SK-N-MC (cell line): ENCODE data around the gene TFEB.

Experiments
- DNase-seq: peaks from one replicate; pipeline ENCODE4 v3.0.0-alpha.2; 2011; ENCODE audit warnings: low read depth, low spot score
- H3K27ac ChIP-seq: fragments of 200-600 bp; sonication (generic); 2 replicates; pipeline ENCODE4 v1.5.1; 2016; ENCODE audit warnings: mixed run types
- H3K36me3 ChIP-seq: fragments of 200-600 bp; sonication (generic); 2 replicates; pipeline ENCODE4 v1.6.1; 2017; ENCODE audit warnings: antibody characterized with exemption, low read length, mixed read lengths; ENCODE audit not compliant: insufficient read depth
- H3K4me3 ChIP-seq: fragments of 200-600 bp; sonication (generic); 2 replicates; pipeline ENCODE4 v1.5.1; 2016
- H3K9ac ChIP-seq: fragments of 200-600 bp; sonication (generic); 2 replicates; pipeline ENCODE4 v1.8.0; 2017; ENCODE audit warnings: mixed run types, mixed read lengths; ENCODE audit not compliant: insufficient read length
- H3K9me3 ChIP-seq: fragments of 200-600 bp; sonication (generic); 2 replicates; pipeline ENCODE4 v1.6.1; 2017; ENCODE audit warnings: low read depth, mild to moderate bottlenecking, antibody characterized with exemption, low read length, moderate library complexity, mixed read lengths
- EZH2 ChIP-seq: fragments of 200-600 bp; sonication (generic); IDR thresholded peaks from one replicate; pipeline ENCODE4 v1.6.1; 2017; ENCODE audit warnings: antibody characterized with exemption
- FOXP2 ChIP-seq: optimal IDR thresholded peaks from 2 replicates; pipeline ENCODE3; 2011; ENCODE audit warnings: mild to moderate bottlenecking, moderate library complexity; ENCODE audit not compliant: insufficient read depth; ENCODE audit errors: extremely low read length, control extremely low read depth
- POLR2AphosphoS5 ChIP-seq: IDR thresholded peaks from 2 replicates; pipeline ENCODE4 v1.6.1; 2012; ENCODE audit warnings: mild to moderate bottlenecking, low read depth, low read length, borderline replicate concordance

Gene TFEB

DNA sequence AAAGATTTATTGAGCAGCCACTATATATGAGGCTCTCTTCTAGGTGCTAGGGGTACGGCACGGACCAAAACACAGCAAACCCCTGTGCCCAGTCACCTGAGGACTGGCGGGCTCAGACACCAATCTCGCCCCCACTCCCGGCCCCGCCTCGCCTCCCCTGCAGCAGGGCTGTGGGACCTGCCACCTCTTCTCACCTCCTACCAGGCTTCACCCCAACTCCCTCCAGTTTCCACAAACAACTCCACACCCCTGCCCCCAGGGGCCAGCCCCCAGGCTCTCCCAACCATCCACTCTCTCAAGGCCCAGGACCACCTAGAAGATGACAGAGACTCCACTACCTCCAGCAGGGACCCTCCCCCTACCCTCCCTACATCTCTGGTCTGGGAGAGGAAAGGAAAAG, 6.5 kb downstream of the TFEB start:
- DNase-seq, result no peak
- Histone ChIP-seq H3K27ac (no peak overlapping the region), H3K36me3 (no peaks in the 10 kb centered on the region), H3K9ac (no peak overlapping the region), H3K9me3 (no peaks in the 10 kb centered on the region), H3K4me3 (no peak overlapping the region)
- TF ChIP-seq FOXP2 (no peak), EZH2 (no peak), POLR2AphosphoS5 (no peak)

DNA sequence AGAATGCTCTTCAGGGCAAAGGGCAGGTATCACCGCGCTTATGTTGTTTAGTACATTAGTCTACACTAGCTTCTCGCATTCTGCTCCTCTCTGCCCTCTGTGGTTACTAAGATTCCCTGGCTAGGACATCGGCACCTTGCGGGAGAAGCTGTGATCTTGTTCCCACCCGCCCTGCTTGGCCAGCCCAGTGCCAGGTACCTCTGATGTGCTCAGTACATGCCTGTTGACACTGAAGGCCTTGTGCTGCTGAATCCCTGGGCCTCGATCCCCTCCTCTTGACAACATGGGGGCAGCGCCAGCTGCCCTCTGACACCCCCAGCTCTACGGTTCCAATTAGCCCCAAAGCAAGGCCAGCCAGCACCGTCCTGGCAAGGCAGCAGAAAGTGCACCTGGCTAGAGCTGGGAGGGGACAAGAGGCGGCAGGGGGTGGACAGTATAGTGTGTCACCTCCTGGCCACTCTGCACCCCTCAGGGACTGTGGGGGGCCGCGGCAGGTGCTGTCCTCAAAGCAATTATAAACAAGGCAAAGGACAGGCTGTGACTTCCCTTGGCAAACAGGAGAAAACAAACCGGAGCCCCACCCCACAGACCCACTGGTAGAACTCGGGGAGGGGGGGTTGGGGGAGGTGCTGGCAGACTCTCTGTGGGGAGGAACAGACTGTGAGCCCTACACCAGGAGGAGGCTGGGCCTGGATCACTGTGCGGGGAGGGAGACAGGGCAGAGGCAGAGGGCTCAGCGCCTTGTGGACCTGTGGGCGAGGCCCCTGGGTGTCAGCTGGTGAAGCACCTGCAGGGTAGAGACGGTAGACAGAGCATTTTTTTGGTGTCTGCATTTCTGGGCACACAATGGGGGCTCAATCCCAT, 7.1 kb downstream of the TFEB start:
- TF ChIP-seq EZH2, result no peak
- TF ChIP-seq FOXP2, result no peak
- no peak for TF ChIP-seq POLR2AphosphoS5
- DNase-seq, result no peak
- H3K36me3 ChIP-seq, result no peaks in the 10 kb centered on the region
- H3K4me3 ChIP-seq, result no peak overlapping the region
- H3K27ac ChIP-seq, result no peak overlapping the region
- H3K9me3 ChIP-seq, result no peaks in the 10 kb centered on the region
- H3K9ac ChIP-seq, result no peak overlapping the region

DNA sequence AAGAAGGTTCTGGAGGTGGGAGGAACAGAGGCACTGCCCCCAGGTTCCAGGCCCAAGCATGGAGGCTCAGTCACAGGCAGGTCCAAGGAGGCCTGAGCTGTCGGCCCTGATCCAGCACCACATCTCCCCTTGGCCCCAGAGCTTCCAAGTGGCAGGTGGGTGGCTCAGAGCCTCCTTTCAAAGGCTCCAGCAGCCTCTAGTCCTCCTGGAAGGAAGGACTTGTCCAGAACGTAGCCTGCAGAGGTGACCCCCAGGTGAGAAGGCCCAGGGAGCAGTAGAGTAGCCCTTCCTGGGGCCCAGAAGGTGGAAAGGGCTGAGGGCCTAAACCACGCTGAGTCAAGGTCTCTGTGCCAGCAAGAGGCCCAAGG, 7.7 kb downstream of the TFEB start:
- Histone ChIP-seq H3K36me3 (no peaks in the 10 kb centered on the region), H3K9me3 (no peaks in the 10 kb centered on the region), H3K4me3 (no peak overlapping the region), H3K27ac (no peak overlapping the region), H3K9ac (no peak overlapping the region)
- no peak for DNase-seq
- TF ChIP-seq EZH2 (no peak), FOXP2 (no peak), POLR2AphosphoS5 (no peak)

DNA sequence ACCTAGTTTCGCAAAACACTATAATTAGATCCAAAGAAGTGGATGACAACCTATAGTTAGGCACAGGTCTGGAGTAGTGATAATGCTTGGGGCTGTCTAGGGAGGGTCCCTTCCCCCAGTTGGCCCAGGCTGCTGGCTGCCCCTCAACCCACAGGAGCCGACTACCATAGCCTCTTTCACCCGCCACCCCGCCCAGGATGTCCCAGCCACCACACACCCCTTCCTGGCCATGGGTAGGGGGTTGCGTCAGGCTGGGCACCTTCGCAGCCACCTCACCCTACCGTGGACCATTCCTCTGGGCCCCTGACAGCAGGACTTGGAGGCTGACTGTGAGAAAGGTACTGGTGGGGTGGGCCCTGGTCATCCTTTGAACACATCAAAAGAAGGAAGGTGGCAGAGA, 8.5 kb downstream of the TFEB start:
- no peak for DNase-seq
- no peak overlapping the region for H3K27ac ChIP-seq
- no peak overlapping the region for H3K9ac ChIP-seq
- no peak for TF ChIP-seq FOXP2
- no peak for TF ChIP-seq EZH2
- TF ChIP-seq POLR2AphosphoS5, result no peak
- no peaks in the 10 kb centered on the region for H3K36me3 ChIP-seq
- no peaks in the 10 kb centered on the region for H3K9me3 ChIP-seq
- H3K4me3 ChIP-seq, result no peak overlapping the region

DNA sequence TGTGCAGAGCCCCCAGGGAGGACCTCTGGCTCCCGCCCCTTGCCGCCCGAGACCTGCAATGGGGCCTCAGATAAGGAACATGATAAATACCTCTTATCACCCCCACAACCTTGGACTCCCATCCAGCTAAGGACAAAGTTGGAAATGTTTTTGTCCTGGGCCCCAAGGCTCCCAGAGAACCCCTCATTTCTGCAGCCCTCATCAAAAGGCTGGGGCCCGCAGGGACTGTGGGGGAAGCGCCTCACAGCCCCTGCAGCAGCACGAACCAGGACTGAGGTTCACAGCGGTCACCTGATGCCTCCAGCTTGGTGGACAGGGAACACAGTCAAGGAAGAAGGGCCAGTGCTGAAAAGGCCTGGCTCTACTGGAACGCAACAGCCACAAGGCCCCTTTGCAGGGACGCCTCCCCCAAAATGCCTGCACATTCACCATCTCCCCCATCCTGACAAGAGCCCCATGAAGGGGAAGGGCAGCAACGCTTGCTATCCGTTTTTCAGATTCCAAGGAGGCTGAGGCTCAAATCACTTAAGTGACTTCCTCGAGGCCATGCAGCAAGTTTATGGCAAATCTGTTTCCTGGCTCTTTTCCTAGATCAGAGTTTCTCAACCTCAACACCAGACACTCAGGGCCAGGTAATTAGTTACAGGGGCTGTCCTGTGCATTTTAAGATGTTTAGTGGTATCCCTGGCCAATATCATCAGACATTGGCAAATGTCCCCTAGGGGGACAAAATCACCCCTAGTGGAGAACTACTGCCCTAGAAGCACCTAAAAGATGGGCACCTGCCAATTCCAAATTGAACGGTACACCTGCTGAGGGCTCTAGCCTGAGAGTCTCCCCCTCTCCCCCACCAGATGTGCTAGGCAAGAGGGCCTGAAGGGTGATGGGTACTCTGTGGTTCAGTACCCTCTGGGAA, 10.6 kb downstream of the TFEB start:
- TF ChIP-seq EZH2 (no peak), POLR2AphosphoS5 (no peak), FOXP2 (no peak)
- Histone ChIP-seq H3K27ac (no peak overlapping the region), H3K9ac (no peak overlapping the region), H3K9me3 (no peaks in the 10 kb centered on the region), H3K36me3 (no peaks in the 10 kb centered on the region), H3K4me3 (no peak overlapping the region)
- DNase-seq, result no peak

DNA sequence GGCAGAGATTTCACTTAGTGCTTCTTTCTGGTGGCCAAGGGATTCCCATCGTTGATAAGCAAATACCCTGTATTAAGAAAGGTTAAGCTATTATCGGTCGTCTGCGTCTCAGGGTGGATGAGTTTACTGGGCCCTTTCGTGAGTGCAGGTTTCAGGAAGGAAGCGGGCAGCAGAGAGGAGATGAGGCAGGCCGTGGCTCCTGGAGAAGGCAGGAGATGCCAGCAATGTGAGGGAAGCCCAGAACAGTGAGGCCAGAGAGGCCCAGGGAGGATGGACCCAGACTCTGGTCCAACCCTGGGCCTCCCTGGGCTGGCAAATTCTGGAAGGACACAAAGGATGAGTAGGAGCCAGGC, 11.2 kb downstream of the TFEB start:
- Histone ChIP-seq H3K4me3 (peak overlapping the region; percentile 65), H3K27ac (no peak overlapping the region), H3K9me3 (no peaks in the 10 kb centered on the region), H3K9ac (peak overlapping the region; percentile 66), H3K36me3 (no peaks in the 10 kb centered on the region)
- no peak for DNase-seq
- TF ChIP-seq POLR2AphosphoS5 (no peak), FOXP2 (no peak), EZH2 (no peak)

DNA sequence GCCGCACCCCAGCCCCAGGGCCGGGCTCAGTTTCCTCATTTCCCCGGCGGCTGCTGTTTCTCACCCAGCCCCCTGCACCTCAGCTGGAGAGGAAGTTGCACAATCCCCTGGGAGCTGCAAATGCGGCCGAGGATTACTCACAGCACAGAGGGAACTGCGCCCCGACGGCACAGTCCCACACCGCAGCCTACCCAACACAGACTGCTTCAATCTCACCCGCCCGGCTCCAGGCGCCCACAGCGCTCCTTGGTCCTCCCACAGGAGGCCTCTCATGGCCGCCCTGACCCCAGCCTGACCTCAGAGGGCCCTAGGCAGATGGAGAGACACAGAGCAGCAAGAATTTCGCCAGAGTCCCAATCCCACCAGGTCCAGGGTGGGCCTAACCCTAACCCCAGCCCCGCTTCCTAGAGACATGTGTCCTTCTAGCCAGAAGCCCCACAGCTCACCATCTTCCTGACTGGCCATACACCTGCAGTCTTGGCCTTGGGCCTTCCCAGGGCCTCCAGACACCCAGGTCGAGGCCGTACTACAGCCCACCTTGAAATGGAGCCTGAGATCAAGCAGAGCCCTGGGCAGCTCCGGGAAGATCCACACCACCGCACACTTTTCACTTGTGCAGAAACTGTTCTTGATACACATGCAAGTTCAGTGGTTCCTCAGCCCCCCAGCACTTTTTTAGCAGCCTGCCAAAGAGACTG, 11.7 kb downstream of the TFEB start:
- Histone ChIP-seq H3K9me3 (no peaks in the 10 kb centered on the region), H3K4me3 (peak overlapping the region; percentile 65), H3K9ac (peak overlapping the region; percentile 66), H3K36me3 (no peaks in the 10 kb centered on the region), H3K27ac (peak overlapping the region; percentile 73; the same call in 1 of the 2 replicates)
- peak; percentile 80 for DNase-seq
- TF ChIP-seq FOXP2 (peak; percentile 71), EZH2 (no peak), POLR2AphosphoS5 (peak; percentile 57)

DNA sequence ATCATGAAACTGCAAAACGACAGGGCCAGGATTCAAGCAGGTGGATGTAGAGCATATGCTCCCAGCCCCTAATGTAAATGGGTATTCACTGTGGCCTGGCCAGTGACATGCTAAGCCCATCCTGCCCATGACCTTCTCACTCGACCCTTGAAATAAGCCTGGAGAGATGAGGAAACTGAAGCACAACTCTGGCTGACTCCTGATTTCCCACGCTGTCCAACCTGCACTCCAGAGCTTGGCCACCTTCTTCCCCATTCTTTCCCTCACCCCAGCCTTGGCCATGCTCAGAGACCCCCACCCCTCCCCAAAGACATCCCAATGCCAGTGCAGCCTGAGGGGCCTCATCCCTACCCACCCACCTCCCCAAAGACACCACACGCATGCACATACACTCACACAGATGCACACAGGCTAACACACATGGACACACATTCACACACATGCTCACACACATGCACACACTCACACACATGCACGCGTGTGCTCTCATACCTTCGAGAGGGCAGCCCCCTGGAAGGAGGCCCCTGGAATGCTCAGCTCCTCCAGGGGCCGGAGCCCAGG, 12.4 kb downstream of the TFEB start:
- Histone ChIP-seq H3K27ac (no peak overlapping the region), H3K4me3 (peak overlapping the region; percentile 65), H3K9ac (no peak overlapping the region), H3K9me3 (no peaks in the 10 kb centered on the region), H3K36me3 (no peaks in the 10 kb centered on the region)
- TF ChIP-seq POLR2AphosphoS5 (no peak), EZH2 (no peak), FOXP2 (no peak)
- no peak for DNase-seq
